HG03442 (cell line): ENCODE data around the gene IL26.
"Not testable (repeated sequence)": the region's sequence is repeated elsewhere in the genome, so short reads cannot be mapped to it uniquely, and the experiment has no call there.

Experiments used
- ATAC-seq: cut with Tn5 transposase; IDR thresholded peaks from one replicate; pipeline ENCODE4 v1.9.1; 2021; ENCODE audit warnings: mild to moderate bottlenecking, moderate library complexity; ENCODE audit not compliant: unreplicated experiment

The IL26 gene

GRCh38 chr12:68203460-68203875 lies 22.1 kb downstream of the IL26 start:
- ATAC-seq = no peak

DNA sequence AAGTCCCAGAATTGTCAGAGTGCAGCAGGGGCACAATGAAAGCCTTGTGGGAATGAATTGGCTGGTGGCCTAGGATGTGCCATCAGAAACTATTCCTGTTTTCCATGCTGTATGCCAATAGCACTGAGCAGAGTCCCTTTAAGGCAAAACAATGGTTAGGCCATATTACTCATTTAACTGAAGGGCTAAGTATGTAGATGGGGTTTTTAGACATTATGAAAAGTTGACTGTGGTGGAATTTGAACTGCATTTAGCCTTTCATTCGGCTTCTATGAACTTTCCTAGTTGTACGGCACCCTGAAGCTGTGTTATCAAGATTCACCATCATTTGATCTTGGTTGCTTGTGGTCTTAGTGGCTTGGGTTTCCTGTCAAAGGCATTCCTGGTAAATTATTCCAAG lies 24.8 kb downstream of the IL26 start:
- no peak for ATAC-seq

- ATAC-seq = no peak
Observed at GRCh38 chr12:68199127-68199526, 26.5 kb downstream of the IL26 start.

DNA sequence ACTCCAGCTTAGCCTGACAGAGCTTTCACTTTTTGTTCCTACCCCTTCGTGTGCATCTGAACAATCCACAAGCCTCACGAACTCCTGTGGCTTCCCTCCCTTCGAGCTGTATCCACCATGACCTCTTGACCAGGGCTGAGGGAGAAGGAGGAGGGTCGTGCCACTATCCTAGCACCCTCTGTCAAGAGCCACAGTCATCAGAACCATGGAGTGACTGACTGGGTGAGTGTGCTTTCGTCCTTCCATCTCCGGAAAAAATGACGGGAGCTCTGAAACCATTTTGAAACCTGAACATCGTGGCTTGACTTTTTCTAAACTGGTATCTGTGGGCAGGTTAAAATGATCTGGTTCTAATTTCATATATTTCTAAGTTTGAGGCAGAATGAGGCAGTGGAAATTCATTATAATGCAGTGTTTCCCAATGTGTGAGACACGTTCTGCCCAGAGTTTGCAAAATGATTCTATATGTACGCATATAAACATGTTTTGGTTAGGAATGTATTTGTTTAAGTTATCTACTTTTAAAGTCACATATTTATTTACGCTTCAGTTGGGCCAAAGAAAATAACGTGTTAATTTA lies 27.0 kb downstream of the IL26 start:
- ATAC-seq = no peak

- ATAC-seq = no peak
Observed at GRCh38 chr12:68190301-68190700, 35.3 kb downstream of the IL26 start.

DNA sequence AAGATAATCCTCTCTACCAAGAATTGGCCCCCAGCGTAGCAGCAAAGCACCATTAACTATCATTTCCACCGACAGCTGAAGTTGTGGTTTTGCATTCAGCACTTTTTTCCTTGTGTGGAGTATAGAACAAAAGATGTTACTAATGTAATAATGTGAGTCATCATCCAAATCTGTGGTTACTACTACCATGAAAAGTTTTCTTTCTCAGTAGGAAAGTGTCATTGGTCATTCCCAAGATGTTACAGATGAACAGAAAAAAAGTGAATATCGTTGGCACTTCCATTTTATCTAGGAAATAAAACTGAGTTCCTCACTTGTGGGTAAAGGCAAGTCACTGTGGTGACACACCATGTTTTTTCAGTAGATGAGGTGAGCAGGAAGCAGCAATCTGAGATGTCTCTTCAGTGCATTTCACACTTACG lies 35.8 kb downstream of the IL26 start:
- no peak for ATAC-seq

- ATAC-seq = no peak
Observed at GRCh38 chr12:68185598-68185997, 40.0 kb downstream of the IL26 start.

DNA sequence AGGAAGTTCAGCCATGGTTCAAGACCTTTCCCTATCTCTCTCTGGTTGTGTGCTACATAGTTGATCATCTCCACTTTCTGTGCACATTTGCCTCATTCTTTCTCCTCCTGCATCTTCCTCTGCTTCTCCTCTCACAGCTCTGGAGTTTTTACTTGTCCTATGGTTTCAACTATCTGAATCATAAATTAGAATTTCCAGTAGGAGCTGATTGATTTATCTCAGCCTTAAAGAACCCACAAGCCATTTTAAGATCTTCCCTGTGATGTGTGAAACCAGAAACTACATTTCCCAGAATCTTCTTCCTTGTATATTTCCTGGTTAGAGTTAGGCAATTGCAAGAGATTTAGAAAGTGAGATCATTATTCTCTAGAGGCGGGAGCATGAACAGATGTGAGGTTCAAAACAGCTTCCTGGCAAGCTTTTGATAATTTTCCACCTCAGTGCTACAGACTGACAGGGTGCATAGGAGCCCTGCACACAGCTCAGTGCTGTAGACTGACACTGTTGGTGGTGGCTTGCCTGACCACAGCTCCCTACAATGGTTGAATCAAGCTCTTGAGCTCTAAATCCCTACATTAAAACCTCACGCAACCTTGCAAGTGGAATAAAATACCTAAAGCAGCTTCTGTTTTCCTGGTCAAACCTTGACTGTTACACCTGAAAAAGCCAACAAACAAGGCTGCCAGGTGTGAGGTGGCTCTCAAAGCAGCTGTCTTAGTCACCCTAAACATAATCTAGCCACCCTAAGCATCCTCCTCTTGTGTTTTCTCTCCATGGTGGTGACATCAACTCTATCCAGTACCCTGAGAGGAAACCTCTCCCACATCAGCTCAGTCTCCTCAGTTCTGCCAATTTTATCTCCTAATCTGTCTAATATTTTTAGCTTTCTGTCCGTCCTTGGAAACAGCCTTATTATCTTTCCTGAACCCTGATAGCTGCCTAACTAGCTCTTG lies 44.5 kb downstream of the IL26 start:
- peak; percentile 66 for ATAC-seq

DNA sequence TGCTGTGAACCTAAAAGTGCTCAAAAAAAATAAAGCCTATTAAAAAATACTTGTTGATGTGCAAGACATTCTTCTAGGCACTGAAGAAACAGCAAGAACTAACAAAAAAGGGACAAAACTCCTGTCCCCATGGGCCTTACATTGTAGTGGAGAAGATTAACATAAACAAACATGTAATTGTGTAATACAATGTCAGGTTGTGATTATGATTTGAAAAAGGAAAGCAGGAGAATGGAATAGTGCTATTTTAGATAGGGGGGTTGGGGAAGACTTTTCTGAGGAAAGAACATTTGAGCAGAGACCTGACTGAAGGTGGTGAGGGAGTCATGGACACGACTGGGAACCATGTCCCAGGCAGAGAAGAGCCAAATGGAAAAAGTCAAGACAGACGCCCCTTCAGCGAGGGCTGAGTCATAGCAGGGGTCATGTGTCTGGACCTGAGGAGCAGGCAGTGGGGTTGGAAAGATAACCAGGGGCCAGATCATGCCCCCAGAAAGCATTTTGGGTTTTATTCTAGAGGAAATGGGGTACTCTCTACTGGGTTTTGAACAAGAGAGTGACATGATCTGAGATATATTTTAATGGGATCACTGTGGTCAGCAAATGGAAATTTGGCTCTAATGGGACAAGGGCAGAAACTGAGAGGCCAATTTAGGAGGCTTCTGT lies 46.7 kb downstream of the IL26 start:
- ATAC-seq = no peak

- no peak for ATAC-seq
Observed at GRCh38 chr12:68178184-68178583, 47.4 kb downstream of the IL26 start.

- no peak for ATAC-seq
Observed at GRCh38 chr12:68177562-68177961, 48.0 kb downstream of the IL26 start.

DNA sequence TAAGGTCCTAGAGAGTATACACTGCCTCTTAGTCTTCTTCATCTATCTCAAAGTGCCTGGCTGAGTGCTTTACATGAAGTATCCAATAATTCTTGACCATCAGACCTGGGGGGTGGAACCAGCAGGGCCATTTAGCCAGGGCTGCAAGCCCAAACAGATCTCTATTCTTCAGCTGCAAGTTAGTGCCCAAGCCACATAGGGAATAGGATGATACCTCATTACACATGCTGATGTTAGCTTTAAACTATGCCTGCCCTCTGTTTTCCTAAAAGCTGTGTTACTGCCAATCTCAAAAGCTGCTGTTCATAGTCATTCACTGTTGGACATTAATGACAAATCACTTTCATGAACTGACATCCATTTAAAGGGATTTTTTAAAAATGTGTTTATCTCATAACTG lies 49.4 kb downstream of the IL26 start:
- ATAC-seq = no peak

- peak; percentile 90 for ATAC-seq
Observed at GRCh38 chr12:68175557-68176061, 50.0 kb downstream of the IL26 start.

GRCh38 chr12:68174761-68175160 lies 50.8 kb downstream of the IL26 start:
- ATAC-seq = not testable (repeated sequence)

DNA sequence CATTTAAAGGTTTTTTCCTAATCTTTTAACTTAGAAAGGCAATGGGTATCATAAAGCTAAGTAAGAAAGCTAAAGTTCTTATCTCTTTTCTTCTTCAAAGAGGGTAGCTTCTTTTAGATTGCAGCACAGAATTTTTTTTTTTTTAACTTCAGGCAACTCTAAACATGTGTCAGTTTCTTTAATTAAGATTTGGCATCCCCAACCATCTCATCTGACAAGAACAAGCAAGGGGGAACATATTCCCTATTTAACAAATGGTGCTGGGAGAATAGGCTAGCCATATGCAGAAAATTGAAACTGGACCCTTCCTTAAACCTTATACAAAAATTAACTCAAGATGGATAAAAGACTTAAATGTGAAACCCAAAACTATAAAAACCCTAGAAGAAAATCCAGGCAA lies 51.8 kb downstream of the IL26 start:
- no peak for ATAC-seq

DNA sequence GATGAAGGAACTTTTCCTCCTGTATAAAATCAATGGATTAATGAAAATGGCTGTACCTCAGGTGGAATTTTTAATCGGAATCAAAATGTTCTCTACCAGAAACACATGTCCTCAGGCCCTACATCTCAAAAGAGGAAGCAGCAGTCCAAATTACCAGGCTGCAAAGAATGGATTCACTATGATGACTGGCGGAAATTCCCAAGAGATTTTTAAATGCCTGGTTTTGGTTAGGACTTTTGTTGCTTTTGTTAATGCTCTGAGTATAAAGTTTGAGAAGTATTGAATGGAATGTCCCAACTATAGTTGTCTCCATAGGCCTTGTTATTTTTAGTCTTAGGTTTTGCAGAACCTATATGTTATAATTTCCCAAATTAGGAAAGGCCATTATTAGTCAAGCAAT lies 54.9 kb downstream of the IL26 start:
- ATAC-seq = no peak

DNA sequence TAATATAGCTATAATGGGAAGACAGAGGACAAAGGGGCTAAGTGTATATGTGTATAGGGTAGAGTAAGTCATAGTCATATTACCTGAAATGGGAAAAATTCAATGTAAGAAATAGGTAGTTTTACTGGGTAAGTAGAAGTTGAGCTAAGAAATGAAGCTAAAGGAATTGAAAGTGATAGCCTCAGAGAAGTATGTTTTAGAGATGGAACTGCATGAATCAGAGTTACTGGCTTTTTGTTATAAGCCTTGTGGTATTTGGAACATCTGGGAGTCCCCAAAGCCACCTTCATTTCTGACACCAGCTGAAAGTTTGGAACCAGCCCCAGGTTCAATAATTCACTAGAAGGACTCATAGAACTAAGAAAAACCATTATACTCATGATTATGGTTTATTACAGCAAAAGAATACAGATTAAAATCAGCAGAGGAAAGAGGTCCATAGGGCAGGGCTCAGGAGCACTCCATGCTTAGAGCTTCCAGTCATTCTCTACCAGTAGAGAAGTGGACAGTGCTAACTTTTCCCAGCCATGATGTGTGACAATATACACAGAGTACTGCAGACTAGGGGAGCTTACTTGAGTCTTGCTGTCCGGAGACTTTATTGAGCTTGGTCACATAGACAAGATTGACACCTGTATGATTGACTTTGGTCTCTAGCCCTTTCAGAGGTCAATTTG lies 56.3 kb downstream of the IL26 start:
- ATAC-seq = no peak

DNA sequence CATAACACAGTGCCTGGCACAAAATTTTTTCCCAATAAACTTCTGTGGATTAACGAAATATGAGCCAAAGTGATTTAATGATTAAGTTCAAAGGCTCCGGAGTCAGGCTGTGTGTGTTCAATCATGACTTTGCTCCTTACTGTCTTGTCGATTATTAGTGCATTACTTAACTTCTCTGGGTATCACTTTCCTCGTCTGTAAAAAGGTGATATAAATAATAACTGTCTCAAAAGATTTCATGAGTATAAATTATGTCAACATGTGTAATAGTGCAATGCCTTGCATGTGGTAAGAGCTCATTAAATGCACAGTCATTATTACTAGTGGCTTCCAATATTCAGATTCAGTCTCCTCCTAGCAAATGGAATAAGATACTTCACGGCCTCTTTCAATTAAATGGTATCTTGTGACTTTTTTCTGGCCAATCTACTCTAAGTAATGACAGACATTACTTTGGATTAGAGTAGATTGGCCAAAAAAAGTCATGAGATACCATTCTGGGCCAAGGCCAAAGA lies 59.2 kb downstream of the IL26 start:
- ATAC-seq = no peak

DNA sequence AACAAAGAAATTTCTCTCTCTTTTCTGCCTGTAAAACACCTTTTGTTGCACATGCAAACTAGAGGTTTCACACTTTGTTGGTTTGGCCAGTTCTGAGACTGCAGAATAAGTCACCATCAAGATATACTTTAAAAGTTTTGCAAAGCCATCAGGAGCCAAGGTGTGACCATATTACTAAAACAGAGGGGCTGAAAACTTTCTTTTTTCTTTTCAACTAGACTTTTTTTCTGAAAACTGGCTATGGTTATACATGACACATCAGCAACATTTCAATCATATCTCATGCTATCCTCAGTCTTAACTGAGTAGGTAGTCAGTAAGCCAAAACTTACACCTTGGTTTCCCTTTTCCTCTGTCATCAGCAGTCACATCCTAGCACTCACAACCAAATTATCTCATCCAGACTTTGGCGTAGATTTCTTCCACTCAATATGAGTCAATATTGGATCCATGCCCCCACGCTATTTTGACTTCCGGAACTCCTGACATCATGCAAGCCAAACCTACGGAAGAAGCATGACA lies 62.0 kb downstream of the IL26 start:
- ATAC-seq = peak; percentile 58

DNA sequence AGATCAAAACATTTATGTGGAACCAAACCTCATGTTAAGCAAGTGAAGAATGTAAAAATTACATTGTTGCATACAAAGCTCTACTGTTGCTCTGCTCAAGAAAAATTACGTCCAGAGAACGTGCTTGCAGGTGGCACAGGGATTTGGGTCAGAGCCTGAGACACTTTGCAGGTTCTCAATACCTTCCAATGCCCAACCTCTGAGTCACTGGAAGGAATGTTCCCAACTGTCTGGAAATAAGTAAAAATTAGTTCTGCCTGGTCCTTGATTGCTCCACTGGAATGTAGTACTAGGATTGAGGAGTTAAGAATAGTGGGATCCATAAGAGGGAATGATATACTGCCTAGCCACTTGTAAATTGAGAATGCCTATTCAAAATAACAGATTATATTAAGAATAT lies 63.2 kb downstream of the IL26 start:
- no peak for ATAC-seq
